Liver (tissue), 3 donors: Measurements from ENCODE around the gene IFNA4.

Experiments
- HNF4A ChIP-seq, 2 donors: conservative IDR thresholded peaks; 2 replicates each; pipeline ENCODE4 v1.6.1; 2016; ENCODE audit warnings: antibody characterized with exemption in 2 of 2, mild to moderate bottlenecking in 2 of 2
- RXRA ChIP-seq, 2 donors: IDR thresholded peaks; 2 replicates each; pipeline ENCODE4 v1.6.1; 2017 to 2018; ENCODE audit warnings: antibody characterized with exemption in 2 of 2, mild to moderate bottlenecking in 1 of 2
- TAF1 ChIP-seq: conservative IDR thresholded peaks from 2 replicates; pipeline ENCODE4 v1.6.1; 2016; ENCODE audit warnings: antibody characterized with exemption, mild to moderate bottlenecking
- YY1 ChIP-seq: IDR thresholded peaks from 2 replicates; pipeline ENCODE4 v1.6.1; 2016; ENCODE audit warnings: antibody characterized with exemption, mild to moderate bottlenecking
- TF ChIP-seq, protein P1 (sequence below): IDR thresholded peaks from 2 replicates; pipeline ENCODE4 v1.6.1; 2016; ENCODE audit warnings: antibody characterized with exemption
- TF ChIP-seq, protein P2 (sequence below): fragments of 150-350 bp; IDR thresholded peaks from 2 replicates; pipeline ENCODE4 v1.5.1; 2017; ENCODE audit warnings: improper control_type of control experiment, low read depth, low read length; ENCODE audit not compliant: missing input control
- TF ChIP-seq, protein P3 (sequence below): IDR thresholded peaks from 2 replicates; pipeline ENCODE4 v1.6.1; 2016; ENCODE audit warnings: antibody characterized with exemption, mild to moderate bottlenecking
- TF ChIP-seq, protein P4 (sequence below): IDR thresholded peaks from 2 replicates; pipeline ENCODE4 v1.6.1; 2016; ENCODE audit warnings: antibody characterized with exemption
- donor health status: healthy.
- donor health status: healthy.

DNA sequence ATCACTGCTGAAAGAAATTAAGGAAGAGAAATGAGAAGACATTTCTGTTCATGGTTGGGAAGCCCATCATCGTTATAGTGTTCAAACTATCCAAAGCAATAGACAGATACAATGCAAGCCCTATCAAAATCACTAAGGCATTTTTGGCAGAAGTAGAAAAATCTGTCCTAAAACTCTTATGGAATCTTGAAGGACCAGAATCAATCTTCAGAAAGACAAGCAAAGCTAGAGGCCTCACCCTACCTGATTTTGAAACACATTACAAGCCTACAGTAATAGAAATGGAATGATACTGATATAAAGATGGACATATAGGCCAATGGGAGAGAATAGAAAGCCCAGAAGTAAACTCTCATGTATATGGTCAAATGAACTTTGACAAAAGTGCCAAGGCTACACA is 16.0 kb downstream of the IFNA4 start:
- TF ChIP-seq, protein P1, sequence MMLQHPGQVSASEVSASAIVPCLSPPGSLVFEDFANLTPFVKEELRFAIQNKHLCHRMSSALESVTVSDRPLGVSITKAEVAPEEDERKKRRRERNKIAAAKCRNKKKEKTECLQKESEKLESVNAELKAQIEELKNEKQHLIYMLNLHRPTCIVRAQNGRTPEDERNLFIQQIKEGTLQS, result no peak
- TF ChIP-seq HNF4A (conservative IDR thresholded peaks at IDR 0.05), result no peak
- no peak for TF ChIP-seq YY1
- TF ChIP-seq, protein P2, sequence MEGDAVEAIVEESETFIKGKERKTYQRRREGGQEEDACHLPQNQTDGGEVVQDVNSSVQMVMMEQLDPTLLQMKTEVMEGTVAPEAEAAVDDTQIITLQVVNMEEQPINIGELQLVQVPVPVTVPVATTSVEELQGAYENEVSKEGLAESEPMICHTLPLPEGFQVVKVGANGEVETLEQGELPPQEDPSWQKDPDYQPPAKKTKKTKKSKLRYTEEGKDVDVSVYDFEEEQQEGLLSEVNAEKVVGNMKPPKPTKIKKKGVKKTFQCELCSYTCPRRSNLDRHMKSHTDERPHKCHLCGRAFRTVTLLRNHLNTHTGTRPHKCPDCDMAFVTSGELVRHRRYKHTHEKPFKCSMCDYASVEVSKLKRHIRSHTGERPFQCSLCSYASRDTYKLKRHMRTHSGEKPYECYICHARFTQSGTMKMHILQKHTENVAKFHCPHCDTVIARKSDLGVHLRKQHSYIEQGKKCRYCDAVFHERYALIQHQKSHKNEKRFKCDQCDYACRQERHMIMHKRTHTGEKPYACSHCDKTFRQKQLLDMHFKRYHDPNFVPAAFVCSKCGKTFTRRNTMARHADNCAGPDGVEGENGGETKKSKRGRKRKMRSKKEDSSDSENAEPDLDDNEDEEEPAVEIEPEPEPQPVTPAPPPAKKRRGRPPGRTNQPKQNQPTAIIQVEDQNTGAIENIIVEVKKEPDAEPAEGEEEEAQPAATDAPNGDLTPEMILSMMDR, result no peak
- TF ChIP-seq, protein P3, sequence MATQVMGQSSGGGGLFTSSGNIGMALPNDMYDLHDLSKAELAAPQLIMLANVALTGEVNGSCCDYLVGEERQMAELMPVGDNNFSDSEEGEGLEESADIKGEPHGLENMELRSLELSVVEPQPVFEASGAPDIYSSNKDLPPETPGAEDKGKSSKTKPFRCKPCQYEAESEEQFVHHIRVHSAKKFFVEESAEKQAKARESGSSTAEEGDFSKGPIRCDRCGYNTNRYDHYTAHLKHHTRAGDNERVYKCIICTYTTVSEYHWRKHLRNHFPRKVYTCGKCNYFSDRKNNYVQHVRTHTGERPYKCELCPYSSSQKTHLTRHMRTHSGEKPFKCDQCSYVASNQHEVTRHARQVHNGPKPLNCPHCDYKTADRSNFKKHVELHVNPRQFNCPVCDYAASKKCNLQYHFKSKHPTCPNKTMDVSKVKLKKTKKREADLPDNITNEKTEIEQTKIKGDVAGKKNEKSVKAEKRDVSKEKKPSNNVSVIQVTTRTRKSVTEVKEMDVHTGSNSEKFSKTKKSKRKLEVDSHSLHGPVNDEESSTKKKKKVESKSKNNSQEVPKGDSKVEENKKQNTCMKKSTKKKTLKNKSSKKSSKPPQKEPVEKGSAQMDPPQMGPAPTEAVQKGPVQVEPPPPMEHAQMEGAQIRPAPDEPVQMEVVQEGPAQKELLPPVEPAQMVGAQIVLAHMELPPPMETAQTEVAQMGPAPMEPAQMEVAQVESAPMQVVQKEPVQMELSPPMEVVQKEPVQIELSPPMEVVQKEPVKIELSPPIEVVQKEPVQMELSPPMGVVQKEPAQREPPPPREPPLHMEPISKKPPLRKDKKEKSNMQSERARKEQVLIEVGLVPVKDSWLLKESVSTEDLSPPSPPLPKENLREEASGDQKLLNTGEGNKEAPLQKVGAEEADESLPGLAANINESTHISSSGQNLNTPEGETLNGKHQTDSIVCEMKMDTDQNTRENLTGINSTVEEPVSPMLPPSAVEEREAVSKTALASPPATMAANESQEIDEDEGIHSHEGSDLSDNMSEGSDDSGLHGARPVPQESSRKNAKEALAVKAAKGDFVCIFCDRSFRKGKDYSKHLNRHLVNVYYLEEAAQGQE, result no peak
- no peak for TF ChIP-seq RXRA (IDR thresholded peaks at IDR 0.05)
- no peak for TF ChIP-seq TAF1
- TF ChIP-seq, protein P4, sequence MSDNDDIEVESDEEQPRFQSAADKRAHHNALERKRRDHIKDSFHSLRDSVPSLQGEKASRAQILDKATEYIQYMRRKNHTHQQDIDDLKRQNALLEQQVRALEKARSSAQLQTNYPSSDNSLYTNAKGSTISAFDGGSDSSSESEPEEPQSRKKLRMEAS, result no peak
